NCI-H2029 (cell line): ENCODE measurements around the gene EFNA5.
"Not testable (repeated sequence)": the region's sequence is repeated elsewhere in the genome, so short reads cannot be mapped to it uniquely, and the experiment has no call there.

Source experiments
- DNase-seq: peaks from one replicate; lab custom pipeline; 2025; lab: John Stamatoyannopoulos, UW

Gene EFNA5

GRCh38 chr5:107368615-107369014 lies 302.1 kb downstream of the EFNA5 start:
- DNase-seq, result no peak

GRCh38 chr5:107367939-107368338 lies 302.8 kb downstream of the EFNA5 start:
- DNase-seq, result no peak

GRCh38 chr5:107367480-107367879 lies 303.3 kb downstream of the EFNA5 start:
- DNase-seq, result no peak

- no peak for DNase-seq
Observed at GRCh38 chr5:107365320-107366109, 305.2 kb downstream of the EFNA5 start.

- DNase-seq, result no peak
Observed at GRCh38 chr5:107364443-107365319, 306.1 kb downstream of the EFNA5 start.

DNA sequence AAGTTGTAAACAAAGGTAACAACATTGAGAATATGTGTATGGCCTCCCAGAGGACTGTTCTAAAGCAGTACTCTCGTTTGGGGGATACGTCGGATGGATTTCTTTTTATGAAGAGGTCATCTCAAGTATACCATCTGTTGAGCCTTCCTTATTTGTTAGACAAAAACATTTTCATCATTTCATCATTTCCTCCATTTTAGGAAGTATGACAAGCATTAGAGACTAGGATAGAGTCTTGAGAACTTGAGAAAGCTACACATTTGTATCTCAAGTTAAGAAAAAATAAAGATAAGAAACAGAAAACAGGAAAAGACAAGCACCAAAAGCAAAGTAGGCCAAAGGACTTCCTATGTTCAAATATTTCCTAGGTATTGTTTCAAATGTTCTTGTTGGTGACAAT lies 307.0 kb downstream of the EFNA5 start:
- DNase-seq, result no peak

DNA sequence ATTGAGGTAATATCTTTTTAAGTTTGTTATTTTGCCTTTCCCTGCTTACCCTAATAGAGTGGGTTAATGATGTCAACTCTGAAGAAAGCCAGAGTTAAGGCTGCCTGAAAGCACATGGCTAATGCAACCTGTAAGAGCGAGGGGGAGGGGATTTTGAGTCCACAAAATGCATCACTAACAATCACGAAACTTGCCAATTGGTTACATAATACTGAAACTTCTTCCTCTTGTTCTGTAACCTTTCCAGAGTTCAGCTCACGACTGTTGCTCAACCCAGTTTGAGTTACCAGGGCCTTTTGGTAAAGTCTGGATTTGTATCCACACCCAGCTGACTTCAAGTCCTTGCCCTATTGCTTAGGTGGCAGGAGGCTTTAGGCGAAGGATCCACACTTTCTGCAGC lies 308.8 kb downstream of the EFNA5 start:
- no peak for DNase-seq

DNA sequence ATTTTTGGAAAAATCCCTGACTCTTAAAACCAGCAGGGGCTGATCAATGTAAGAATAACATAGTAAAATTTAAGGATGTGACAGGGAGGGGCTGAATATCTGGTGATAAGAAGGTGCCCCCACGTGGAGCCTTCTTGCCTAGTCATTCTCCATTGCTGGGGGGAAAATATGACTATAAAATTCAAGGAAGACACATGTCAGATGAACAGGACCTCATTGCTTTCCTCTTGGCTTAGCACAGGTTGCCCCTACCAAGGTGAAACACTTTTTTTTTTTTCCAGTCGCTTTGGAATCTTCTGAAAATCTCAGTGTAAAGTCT lies 310.9 kb downstream of the EFNA5 start:
- no peak for DNase-seq

GRCh38 chr5:107359033-107359915 lies 311.5 kb downstream of the EFNA5 start:
- DNase-seq, result no peak

DNA sequence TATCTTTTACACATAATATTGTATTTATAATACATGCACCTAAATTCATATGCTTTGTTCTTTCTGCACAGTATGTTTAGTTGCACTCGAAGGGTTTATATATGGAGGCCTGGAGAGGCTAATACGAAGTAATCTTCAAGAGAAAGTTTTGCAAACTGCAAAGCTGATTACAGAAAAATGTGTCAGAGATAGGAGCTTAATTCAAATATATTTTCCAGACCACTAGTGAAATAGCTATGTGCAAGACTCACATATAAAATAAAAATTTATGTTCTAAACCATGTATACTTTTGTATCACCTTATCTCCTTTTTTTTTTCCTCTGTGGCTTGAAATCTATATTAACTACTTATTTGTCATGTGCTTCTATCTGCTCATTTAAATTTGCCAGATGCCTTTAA lies 313.8 kb downstream of the EFNA5 start:
- DNase-seq, result no peak

DNA sequence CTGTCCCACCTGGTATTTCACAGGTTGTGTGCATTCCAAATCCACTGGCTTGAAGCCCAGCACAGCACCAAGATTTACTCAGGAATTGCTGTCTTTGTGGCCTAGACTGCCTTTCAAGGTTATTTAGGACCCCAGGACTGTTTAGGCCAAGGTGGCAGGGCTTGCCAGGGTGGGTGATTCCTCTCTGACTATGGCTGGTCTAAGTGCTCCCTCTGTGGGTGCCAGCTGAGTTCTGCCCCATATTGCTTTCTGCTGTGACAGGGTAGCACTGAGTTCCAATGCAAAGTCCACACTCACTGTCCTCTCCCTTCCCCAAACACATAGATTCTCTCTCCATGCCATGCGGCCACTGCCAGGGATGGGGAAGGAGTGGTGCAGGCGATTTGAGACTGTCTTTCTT lies 318.2 kb downstream of the EFNA5 start:
- DNase-seq, result no peak

- DNase-seq, result not testable (repeated sequence)
Observed at GRCh38 chr5:107346580-107346979, 324.2 kb downstream of the EFNA5 start.

DNA sequence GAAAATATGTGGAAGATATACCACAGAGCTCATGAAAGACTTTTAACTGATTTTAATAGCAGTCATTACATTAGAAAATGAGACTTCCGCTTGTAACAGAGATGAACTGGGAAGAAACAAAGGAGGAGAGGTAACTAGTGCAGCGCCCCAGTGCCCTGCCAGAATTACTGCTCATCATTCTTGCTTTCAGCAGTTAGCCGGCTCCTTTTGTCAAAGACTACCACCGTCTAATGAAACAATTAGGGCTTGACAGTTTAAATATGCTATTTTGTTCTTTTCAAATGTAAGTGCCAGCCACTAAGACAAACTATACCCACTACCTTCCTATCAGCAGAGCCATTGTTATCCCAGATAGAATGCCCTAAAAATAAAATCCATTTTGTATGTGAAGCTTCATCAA lies 328.4 kb downstream of the EFNA5 start:
- no peak for DNase-seq

- DNase-seq, result no peak
Observed at GRCh38 chr5:107341376-107342084, 329.2 kb downstream of the EFNA5 start.

DNA sequence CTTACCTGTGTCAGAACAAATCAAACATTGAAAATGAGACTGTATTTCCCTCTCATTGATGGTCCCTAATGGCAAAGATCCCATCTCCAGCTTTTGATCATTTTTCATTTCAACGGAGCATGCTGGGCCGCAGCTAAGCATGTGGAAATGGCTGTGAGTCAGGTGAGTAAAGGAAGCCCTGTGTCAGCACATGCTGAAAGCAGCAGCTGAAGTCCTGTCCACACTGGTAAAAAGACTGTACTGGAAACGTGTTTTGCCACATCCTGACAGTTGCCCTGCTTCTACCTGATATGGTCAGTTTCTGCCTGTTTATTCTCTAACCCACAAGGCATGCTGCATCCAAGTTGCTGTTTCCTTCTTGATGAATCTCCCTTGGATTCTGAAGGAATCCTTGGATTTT lies 330.1 kb downstream of the EFNA5 start:
- DNase-seq, result no peak

DNA sequence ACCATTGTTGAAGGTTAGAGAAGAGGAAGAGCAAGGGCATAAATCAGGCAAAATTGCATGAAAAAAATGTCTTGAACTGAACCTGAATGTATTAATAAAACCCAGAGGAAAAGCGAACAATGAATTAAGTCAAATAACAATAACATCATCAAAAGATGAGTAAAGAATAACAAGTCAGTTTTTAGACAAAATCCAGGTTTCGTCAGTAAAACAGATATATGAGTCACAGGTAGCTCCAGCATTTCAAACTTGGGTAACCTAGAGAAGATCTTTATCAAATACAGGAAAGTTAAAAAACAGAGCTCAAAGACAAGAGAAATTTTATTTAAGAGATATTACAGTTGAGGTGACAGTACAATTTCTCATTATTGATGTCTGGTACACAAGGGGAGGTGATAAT lies 332.4 kb downstream of the EFNA5 start:
- DNase-seq, result no peak

DNA sequence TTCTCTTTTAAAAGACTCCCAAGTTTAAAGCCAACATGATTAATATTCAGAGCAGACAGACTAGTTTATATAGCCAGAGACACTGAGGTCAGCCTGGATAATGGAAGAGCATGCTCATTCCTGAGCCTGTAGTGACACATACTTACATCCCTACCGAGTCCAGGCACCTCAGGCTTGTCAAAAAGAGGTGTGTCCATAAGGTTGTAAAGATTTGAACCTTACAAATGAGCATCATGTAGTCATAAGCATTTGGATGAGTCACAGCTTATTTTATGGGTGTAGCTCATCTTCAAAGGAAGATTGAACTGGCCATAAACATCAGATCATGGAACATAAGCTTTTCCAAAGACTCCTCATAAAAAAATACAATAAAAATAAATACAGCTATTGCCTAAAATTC lies 333.5 kb downstream of the EFNA5 start:
- DNase-seq, result no peak

DNA sequence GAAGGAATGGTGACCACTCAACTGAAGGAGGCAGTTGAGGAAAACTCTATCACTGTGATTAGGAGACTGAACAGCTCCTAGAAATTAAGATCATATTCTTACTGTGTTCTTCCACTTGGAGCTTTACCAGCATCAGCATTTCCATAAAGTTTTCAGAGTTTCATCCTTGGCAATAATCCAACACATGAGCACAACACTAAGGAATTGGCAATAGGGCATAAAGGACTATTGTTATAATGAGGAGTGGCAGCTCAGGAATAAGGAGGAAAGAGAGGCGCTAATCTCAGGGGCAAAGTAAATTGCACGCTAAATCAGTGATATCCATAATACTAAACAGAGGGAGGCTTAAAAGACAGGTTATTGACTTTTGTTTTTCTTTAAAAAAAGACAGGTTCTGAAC lies 338.9 kb downstream of the EFNA5 start:
- DNase-seq, result no peak

- DNase-seq, result no peak
Observed at GRCh38 chr5:107331312-107331711, 339.4 kb downstream of the EFNA5 start.

- no peak for DNase-seq
Observed at GRCh38 chr5:107330903-107331302, 339.8 kb downstream of the EFNA5 start.

DNA sequence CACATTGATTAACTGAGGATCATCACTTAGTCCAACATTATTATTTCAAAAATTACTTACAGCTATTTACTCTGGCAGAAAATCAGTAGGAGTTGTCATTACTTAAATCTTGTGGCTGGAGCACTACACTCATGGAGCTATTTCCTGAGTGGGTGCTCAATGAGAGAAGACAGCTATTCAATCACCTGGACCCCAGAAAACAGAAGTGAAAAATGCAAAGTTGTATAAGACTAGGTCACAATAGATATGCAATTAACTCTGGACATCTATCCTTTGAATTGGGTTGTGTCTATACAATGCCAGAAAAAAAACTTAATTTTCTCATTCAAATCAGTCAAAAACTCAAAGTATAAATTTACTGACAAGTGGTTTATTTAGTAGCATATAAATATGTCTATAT lies 340.9 kb downstream of the EFNA5 start:
- no peak for DNase-seq
